NCI-H748 treated with DMSO at 0.1 percent for 48 hours (cell line): ENCODE results near the gene GBX2.
A peak's percentile ranks its signal among the peaks of the same experiment; 100 is the strongest.

ENCODE experiments used
- DNase-seq: peaks from one replicate; lab custom pipeline; 2025; lab: John Stamatoyannopoulos, UW

Gene GBX2

DNA sequence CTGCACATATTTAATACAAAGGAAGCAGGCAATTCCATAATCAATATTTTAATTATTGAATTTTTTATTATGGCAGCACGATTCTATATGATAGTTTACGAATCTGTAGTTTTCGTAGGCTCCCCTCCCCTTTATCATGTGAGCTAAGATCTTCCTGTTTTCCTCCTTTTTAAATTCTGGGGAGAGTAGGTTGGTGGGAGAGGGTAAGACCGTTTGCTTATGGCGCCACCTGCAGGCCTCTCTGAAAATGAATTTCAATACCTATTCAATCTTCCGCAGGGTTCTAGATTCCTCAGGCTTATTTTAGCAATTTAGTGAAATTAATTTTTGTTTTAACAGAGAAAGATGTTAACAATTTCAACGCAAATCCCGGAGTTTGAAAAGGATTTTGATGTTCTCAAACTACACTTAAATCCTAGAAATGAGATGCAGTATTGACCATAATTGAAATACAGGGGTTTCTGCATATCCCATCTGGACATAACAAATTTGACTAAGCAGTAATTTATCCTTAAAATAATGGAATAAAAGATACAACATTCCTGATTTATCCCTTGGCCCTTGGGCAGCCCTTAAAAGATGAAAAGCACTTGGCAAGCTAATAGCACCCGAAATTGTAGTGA is 12.8 kb upstream of the GBX2 start:
- peak; percentile 78 for DNase-seq

DNA sequence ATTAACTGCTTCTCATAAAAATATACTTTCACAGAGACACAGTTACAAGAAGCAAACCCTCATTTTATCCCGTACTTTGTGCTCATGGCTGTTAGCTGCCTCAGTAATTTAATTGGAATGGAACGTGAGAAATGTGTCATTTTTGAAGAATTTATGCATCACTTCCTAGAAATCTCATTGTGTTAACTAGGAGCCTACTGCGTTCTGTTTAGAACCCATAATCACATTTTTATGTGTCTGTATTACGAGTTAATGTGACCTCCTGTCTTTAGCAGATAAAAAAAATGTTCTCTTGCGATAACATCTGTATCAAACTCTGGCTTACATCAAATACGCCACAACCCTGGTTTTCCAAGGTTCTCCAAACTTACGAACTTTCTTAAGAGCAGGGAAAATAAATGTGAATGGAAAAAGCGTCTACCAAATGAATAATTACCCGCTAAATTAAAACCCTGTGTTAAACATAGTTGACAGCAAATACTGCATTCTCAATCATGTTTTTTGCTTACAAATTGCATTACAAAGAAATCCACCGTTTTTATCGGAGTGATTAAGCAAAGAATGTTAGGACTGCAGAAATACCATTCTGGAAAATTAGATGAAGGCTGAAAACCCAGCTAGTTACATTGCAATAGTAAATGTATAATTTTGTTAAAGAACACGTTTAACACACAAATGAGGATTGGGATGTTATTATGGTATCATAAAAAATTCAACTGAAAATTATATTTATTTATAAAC is 12.1 kb upstream of the GBX2 start:
- DNase-seq: no peak

GRCh38 chr2:236179236-236180075 is 11.3 kb upstream of the GBX2 start:
- no peak for DNase-seq

DNA sequence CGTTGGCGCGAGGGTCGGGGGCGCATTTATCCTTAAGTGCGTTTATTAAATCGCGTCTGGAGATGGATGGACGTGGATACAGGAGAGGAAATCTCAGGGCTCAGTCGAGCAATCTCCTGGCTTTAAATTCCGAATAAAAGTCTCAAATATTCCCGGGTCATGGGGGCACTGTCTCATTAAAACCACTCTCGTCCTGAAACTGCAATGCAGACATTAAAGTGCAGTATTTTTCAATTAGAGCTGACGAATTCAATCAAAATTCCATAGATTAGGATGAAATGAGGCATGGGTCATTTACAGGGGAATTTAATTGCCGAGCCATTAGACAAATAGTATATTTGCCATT is 10.7 kb upstream of the GBX2 start:
- DNase-seq: no peak

GRCh38 chr2:236177967-236178889 is 10.0 kb upstream of the GBX2 start:
- DNase-seq: peak; percentile 32

DNA sequence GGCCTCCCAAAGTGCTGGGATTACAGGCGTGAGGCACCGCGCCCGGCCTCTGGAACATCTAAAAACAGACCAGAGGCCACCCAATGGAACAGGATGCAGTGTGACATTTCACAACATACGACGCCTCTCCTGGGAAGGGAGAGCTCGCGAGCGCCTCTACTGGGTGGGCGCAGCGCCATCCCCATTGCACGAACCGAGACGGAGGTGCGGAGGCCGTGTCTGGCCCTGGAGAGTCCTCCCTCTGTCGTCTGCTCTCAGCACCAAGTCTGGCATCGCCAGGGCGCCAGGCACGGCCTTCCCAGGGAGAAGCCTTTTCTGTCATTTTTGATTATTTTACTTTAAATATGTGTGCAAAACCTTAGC is 9.4 kb upstream of the GBX2 start:
- DNase-seq: peak; percentile 34

GRCh38 chr2:236176951-236177350 is 8.8 kb upstream of the GBX2 start:
- no peak for DNase-seq

DNA sequence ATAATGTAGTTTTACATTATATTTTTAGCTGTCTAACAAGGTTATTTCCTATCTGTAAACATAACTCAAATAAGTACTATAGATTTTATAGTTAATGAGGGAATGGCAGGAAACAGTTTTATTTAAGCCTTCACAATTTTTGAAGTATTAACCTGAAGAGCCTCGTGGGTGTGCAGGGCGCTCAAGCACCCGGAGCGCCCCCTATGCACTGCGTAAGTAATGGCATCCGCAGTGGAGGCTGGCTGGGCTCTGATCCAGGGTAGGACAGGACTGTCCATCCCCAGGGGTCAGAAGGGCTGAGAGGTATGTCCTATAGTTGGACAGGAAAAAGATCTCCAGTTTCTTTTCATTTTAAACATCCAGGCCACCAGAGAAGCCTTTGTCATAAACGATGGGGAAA is 8.2 kb upstream of the GBX2 start:
- DNase-seq: no peak

DNA sequence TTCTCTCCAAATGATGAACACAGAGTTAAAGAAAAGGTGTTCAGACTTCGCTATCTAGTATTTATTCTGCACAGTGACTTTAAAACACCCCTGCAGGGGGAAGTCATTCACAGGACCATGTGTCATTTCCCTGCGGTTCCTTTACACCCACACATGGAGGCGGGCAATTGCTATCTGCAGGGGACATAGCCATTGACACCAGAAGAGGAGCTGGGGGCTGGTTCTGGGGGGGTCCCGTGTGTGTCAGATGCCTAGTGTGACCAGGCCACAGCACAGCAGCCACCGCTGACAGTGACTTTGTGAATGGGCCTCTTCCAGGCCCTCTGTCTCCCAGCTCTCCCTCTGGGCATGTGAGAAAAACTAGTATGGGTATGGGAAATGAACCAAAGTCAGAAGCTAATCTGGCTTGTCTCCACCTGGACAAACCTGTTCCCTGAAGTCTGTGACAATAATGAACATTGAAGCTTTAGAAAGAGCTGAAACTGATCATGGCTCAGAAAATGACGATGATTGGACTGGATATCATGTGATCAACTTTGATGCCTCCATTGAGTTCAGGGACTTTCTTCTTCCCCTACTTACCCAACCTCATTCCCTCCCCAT is 7.5 kb upstream of the GBX2 start:
- no peak for DNase-seq

DNA sequence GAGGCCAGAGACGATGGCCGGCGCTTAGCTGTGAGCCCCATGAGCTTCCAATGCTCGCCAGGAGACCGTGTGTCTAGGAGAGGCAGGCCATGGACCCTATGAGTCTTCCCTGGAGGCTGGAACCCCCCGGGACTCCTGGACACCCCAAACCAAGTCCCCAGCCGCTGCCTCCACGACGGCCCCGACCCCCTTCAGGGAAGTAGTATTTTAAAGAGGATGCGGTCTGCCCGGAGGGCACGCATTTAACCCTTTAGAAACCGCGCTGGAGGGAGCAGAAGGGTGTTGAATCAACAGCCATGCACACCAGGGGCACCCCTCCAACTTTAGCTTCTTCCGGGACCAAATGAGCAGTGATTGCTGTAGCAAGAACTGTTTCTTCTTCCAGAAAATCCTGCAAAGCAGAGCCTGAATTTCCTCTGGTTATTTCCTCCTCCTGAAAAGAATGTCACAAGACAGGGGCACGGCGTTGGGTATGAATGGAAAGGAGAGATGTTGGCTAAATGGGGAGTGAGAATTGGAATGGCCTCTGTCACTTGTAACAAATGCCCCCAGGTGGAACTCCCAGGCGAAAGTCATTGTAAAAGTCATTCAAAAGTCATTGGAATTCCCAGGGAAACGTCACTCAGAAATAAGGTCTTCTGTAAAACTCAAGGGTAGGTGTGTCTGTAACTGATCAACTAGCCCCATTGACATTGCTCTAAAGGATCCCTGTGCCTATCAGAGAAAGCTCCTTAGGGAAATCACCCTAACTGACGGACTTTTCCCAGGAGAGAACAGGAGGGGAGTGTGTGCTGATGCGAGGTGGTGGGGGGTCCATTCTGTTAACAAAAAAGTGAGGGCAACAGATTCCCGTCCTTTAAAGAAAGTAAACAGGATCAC is 5.8 kb upstream of the GBX2 start:
- no peak for DNase-seq

DNA sequence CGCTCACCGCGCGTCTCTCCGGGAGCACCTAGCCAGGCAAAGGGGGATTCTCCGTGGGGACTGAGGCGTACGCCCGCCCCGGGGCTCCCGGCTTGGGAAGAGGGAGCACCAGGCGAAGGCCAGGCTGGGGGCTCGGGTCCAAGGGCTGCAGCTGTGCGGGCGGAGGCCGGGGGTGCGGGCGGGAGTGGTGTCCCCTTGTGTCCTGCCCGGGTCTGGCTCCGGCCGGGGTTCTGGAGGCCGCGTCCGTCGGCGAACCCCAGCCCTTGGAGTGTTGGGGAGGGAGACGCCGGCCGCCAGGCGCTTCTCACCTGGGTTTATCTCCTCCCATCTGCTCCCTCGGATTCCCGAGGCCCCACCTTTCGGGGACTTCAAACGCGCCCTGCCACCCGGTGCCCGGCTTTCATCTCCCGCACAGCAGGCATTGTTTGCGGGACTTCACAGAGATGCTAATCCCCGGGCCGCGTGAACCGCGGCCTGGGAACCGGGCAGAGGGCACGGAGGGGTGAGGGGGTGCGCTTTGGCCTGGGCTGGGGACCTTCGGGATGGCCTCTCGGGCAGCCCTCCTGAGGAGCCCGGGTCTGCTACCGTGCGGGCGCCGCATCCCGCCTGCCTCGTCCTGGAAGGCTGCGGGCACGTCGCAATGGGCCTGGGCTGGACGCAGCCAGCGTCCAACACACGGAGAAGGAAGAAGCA is 5.0 kb upstream of the GBX2 start:
- no peak for DNase-seq

- DNase-seq: no peak
Measured at GRCh38 chr2:236172255-236173035, 4.3 kb upstream of the GBX2 start.

GRCh38 chr2:236171680-236172254 is 3.6 kb upstream of the GBX2 start:
- no peak for DNase-seq

DNA sequence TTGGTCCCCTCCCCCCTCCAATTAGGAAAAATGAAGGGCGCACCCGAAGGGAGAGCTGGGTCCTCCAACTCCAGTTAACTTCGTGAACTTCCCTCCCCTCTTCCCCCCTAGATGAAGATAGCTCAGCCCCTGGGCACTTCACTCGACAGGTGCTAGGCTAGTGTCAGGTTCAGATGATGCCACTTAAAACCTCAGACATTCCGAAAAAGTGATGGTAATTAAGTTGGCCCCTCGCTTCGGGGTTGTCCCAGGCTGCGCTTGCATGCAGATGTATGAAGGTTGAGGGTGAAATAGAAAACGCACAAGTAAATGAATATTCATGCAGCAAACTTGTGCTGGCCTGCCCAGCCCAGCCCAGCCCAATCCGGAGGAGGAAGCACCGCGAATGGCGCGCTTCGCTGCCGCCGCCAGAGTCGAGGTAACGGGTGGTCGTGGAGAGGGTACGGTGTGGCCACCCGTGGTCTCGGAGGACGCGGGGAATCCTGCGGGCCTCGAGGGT is 3.0 kb upstream of the GBX2 start:
- no peak for DNase-seq

DNA sequence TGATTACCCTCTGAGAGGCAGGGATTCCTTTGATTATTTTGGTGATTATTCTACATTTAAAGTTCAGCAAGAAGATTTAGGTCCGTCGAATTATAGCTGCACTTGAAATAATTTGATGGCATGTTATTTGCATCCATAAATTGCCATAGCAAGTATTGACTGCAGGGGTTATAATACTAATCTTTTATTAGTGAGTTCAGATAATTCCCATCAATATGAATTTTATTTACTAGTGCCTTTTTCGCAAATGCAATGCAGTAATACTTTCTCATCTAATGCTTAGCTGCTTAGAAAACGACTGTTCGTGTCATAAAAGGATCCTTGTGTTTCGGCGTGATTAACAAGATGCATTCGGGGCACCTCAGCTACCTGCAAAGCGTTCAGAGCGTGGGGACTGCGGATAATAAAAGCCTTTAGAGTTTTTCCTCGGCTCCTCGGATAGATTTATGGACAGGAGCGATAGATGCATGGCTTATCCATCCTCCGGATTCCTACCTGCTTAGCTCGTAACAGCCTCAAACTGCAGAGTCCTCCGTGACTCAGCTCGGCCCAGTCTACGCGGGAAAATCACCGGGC is 2.5 kb upstream of the GBX2 start:
- no peak for DNase-seq

GRCh38 chr2:236169741-236170589 is 1.8 kb upstream of the GBX2 start:
- DNase-seq: no peak

DNA sequence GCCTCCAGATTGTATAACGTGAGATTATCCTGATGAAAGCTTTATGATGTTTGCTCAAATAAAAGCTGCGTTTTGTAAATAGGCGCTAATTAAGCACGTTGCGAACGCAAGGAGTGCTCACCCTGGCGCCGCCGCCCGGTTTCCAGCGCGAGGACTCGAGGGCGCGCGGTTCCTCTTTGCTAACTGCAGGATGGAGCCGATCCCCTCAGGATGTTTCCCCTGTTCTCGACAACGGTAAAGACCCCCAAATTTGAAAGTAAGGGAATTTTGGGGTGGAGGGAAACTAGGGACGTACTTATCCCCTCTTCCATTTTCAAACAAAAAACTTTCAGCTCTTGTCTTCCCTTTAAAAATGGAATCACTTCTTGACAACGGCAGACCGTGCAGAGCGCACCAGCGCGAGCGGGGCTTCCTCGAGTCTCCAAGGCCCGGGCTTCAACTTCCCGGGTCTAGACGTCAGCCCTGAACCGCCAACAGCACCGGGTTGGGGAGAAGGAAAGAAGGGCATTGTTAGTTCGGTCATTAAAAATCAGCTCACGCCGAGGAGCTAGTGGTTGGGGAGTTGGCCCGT is 1.1 kb upstream of the GBX2 start:
- peak; percentile 52 for DNase-seq
